B cell (primary cell): ENCODE results near the gene TMED10. TPM values are rescaled to one million over a fixed set of nuclear protein-coding genes. Genes with fewer than 3 reads are reported as not detected.

Experiments used
- ATAC-seq: fragments of 200-7000 bp; cut with Tn5 transposase; one replicate; pipeline ENCODE4 v1.10.0; 2021; ENCODE audit warnings: low read depth, mild to moderate bottlenecking, moderate number of reproducible peaks, moderate library complexity
- CTCF ChIA-PET: fragments of 350-600 bp; sonication (Branson Sonifier 250); formaldehyde crosslinking; loops from one replicate; lab custom pipeline; 2021; ENCODE audit warnings: antibody characterized with exemption, inconsistent platforms; lab: Charles Lee
- POLR2A ChIA-PET: fragments of 350-600 bp; sonication (Branson Sonifier 250); formaldehyde crosslinking; loops from one replicate; lab custom pipeline; 2021; ENCODE audit warnings: antibody characterized with exemption; lab: Charles Lee
- DNase-seq: peaks from one replicate; pipeline ENCODE4 v3.0.0; 2013
- H2AFZ ChIP-seq: 2 replicates; pipeline ENCODE4 v1.6.1; 2012; ENCODE audit warnings: mild to moderate bottlenecking, low read depth, low read length; ENCODE audit not compliant: insufficient read depth, poor library complexity, severe bottlenecking
- H3K27ac ChIP-seq, 2 donors: 1 replicate in 1 of 2; 2 replicates in 1 of 2; pipeline ENCODE4 v1.5.1; 2012 to 2013; ENCODE audit warnings: low read length in 2 of 2, mild to moderate bottlenecking in 2 of 2, moderate library complexity in 1 of 2
- H3K27me3 ChIP-seq, 4 experiments: fragments of 200-600 bp in 1 of 4; sonication (generic) in 1 of 4; replicated peaks in 1 of 4; 1 replicate in 2 of 4; 2 replicates in 2 of 4; pipeline versions ENCODE4 v1.6.1 to v1.7.0; 2013 to 2016; ENCODE audit warnings: low read length in 3 of 4, mild to moderate bottlenecking in 2 of 4, mixed read lengths in 1 of 4, moderate library complexity in 1 of 4; ENCODE audit not compliant: insufficient read depth in 4 of 4, control insufficient read depth in 3 of 4; ENCODE audit errors: control extremely low read depth in 1 of 4
- H3K36me3 ChIP-seq, 2 experiments: replicated peaks in 1 of 2; 1 replicate in 1 of 2; 2 replicates in 1 of 2; pipeline versions ENCODE4 v1.6.1 to v1.7.1; 2013; ENCODE audit warnings: low read length in 1 of 2; ENCODE audit not compliant: insufficient read depth in 2 of 2, control insufficient read depth in 1 of 2; ENCODE audit errors: control extremely low read depth in 1 of 2, extremely low read depth in 1 of 2
- H3K4me1 ChIP-seq, 2 donors: fragments of 200-600 bp in 1 of 2; sonication (generic) in 1 of 2; 1 replicate in 1 of 2; 2 replicates in 1 of 2; pipeline versions ENCODE4 v1.5.1 to v1.6.1; 2013 to 2017; ENCODE audit warnings: low read length in 2 of 2; ENCODE audit not compliant: control insufficient read depth in 2 of 2, insufficient read depth in 2 of 2
- H3K4me2 ChIP-seq: replicated peaks from 2 replicates; pipeline ENCODE3; 2012; ENCODE audit warnings: mild to moderate bottlenecking, low read depth, low read length; ENCODE audit not compliant: poor library complexity, severe bottlenecking
- H3K4me3 ChIP-seq, 5 experiments: fragments of 200-600 bp in 1 of 5; sonication (generic) in 1 of 5; 1 replicate in 3 of 5; 2 replicates in 2 of 5; pipeline versions ENCODE4 v1.5.1 to v1.7.0; 2011 to 2016; ENCODE audit warnings: low read length in 4 of 5, mild to moderate bottlenecking in 4 of 5, low read depth in 2 of 5, control low read depth in 1 of 5, moderate library complexity in 1 of 5; ENCODE audit not compliant: insufficient read depth in 1 of 5; ENCODE audit errors: control extremely low read depth in 1 of 5, extremely low read depth in 1 of 5
- H3K79me2 ChIP-seq: fragments of 200-600 bp; sonication (generic); one replicate; pipeline ENCODE4 v1.6.0; 2016; ENCODE audit warnings: low read length; ENCODE audit not compliant: control insufficient read depth, insufficient read depth
- H3K9ac ChIP-seq: fragments of 200-600 bp; sonication (generic); 2 replicates; pipeline ENCODE4 v1.6.1; 2017; ENCODE audit warnings: mild to moderate bottlenecking, low read length, moderate library complexity
- H3K9me3 ChIP-seq, 3 donors: one replicate each; pipeline versions ENCODE4 v1.6.1 to v1.7.1; 2013; ENCODE audit warnings: low read length in 2 of 3; ENCODE audit not compliant: control insufficient read depth in 2 of 3, insufficient read depth in 1 of 3; ENCODE audit errors: control extremely low read depth in 1 of 3
- H4K20me1 ChIP-seq: 2 replicates; pipeline ENCODE4 v1.6.0; 2012; ENCODE audit warnings: mild to moderate bottlenecking, low read length; ENCODE audit not compliant: insufficient read depth, control insufficient read depth, poor library complexity, severe bottlenecking
- H3K27ac Mint-ChIP-seq: one replicate; pipeline ENCODE4 v1.8.0; 2021; ENCODE audit warnings: mixed read lengths
- H3K27me3 Mint-ChIP-seq: one replicate; pipeline ENCODE4 v1.8.0; 2021; ENCODE audit warnings: mixed read lengths
- H3K4me1 Mint-ChIP-seq: one replicate; pipeline ENCODE4 v1.8.0; 2021; ENCODE audit warnings: mixed read lengths
- H3K4me3 Mint-ChIP-seq: one replicate; pipeline ENCODE4 v1.8.0; 2021; ENCODE audit warnings: mixed read lengths
- H3K9me3 Mint-ChIP-seq: one replicate; pipeline ENCODE4 v1.8.0; 2022; ENCODE audit warnings: mixed read lengths; ENCODE audit not compliant: insufficient read depth
- CTCF ChIP-seq: fragments of 200-600 bp; IDR thresholded peaks from one replicate; pipeline ENCODE4 v1.8.0; 2022; ENCODE audit warnings: antibody characterized with exemption, mild to moderate bottlenecking
- EZH2 ChIP-seq: IDR thresholded peaks from 2 replicates; pipeline ENCODE4 v1.6.1; 2012; ENCODE audit warnings: borderline replicate concordance, low read depth, mild to moderate bottlenecking, moderate library complexity, low read length; ENCODE audit not compliant: insufficient read depth, poor library complexity, severe bottlenecking
- WGBS: methylation state at CpG from one replicate; pipeline ENCODE4 v1.1.5; 2013; ENCODE audit warnings: missing lambda C conversion rate; ENCODE audit not compliant: insufficient coverage; 5-methylcytosine and 5-hydroxymethylcytosine counted together
- intact Hi-C: fragments of 100-400 bp; cut with micrococcal nuclease; formaldehyde crosslinking; loops from one replicate; pipeline ENCODE4 v1.10.0; 2022
- polyA plus RNA-seq: library from polyadenylated mRNA; depleted of rRNA; stranded (reverse); fragments of >200 nt; gene quantifications from 2 replicates; pipeline ENCODE4 v1.2.3, GENCODE V29; 2012
- total RNA-seq, 2 donors: library from RNA; stranded (reverse); fragments of 120-200 nt in 1 of 2; gene quantifications; 1 replicate in 1 of 2; 2 replicates in 1 of 2; pipeline versions ENCODE4 v1.2.3 to v1.2.4, GENCODE V29; 2013 to 2022

TMED10 gene
- total and polyA plus RNA-seq, 2 donors (not counting 1 experiment from before 2014, with no cell fraction given), result 72.0 to 111 TPM

- H3K9ac ChIP-seq, result no peak overlapping the region
- ATAC-seq (no peak), DNase-seq (no peak)
- peaks cover 5 to 11% of the 10 kb centered on the region in 2 experiments for H3K36me3 ChIP-seq
- no peaks in the 10 kb centered on the region for H3K27me3 ChIP-seq
- no peak overlapping the region for H3K27ac Mint-ChIP-seq
- ChIA-PET CTCF (interaction anchor here (0.6 kb wide), 1 partner anchor 148 kb away, joined by 3 read pairs; no protein-coding TSS in a partner anchor), POLR2A (no interaction called here)
- intact Hi-C loops, result no loop called here
- H3K4me2 ChIP-seq, result no peak overlapping the region
- no peak overlapping the region for H3K27ac ChIP-seq
- no peaks in the 10 kb centered on the region for H3K9me3 Mint-ChIP-seq
- no peak overlapping the region for H2AFZ ChIP-seq
- no peaks in the 10 kb centered on the region for H3K9me3 ChIP-seq
- H3K4me3 ChIP-seq, result no peak overlapping the region
- 100% methylated on average over 1 of the region's 1 CpG for WGBS
- H3K79me2 ChIP-seq, result peaks cover 91% of the 10 kb centered on the region
- no peaks in the 10 kb centered on the region for H3K27me3 Mint-ChIP-seq
- H3K4me3 Mint-ChIP-seq, result no peak overlapping the region
- H3K4me1 Mint-ChIP-seq, result peaks cover 21% of the 10 kb centered on the region
- H3K4me1 ChIP-seq, result peaks cover 0 to 5% of the 10 kb centered on the region in 2 donors
- TF ChIP-seq CTCF, result no peak
- no peak for TF ChIP-seq EZH2
- peaks cover 47% of the 10 kb centered on the region for H4K20me1 ChIP-seq
Measured at GRCh38 chr14:75156111-75156510, 20.3 kb downstream of the TMED10 start.

GRCh38 chr14:75155169-75155568 is 21.2 kb downstream of the TMED10 start:
- WGBS, result no CpG with 5 or more reads among the region's 3 CpGs
- Histone ChIP-seq H3K27me3 (no peaks in the 10 kb centered on the region), H3K36me3 (peaks cover 5 to 13% of the 10 kb centered on the region in 2 experiments), H3K9ac (no peak overlapping the region), H3K9me3 (no peaks in the 10 kb centered on the region), H3K4me1 (peaks cover 0 to 5% of the 10 kb centered on the region in 2 donors), H2AFZ (no peak overlapping the region), H3K79me2 (peaks cover 90% of the 10 kb centered on the region), H3K4me2 (no peak overlapping the region), H3K27ac (no peak overlapping the region), H4K20me1 (peaks cover 48% of the 10 kb centered on the region), H3K4me3 (no peak overlapping the region)
- Mint-ChIP-seq H3K9me3 (no peaks in the 10 kb centered on the region), H3K4me3 (no peak overlapping the region), H3K27me3 (no peaks in the 10 kb centered on the region), H3K4me1 (peaks cover 20% of the 10 kb centered on the region), H3K27ac (no peak overlapping the region)
- no peak for ATAC-seq
- intact Hi-C loops, result no loop called here
- ChIA-PET POLR2A (no interaction called here), CTCF (no interaction called here)
- no peak for DNase-seq
- TF ChIP-seq CTCF, result no peak
- TF ChIP-seq EZH2, result no peak
